HepG2 (cell line): ENCODE data around the gene SERPINB6. TPM values are rescaled to one million over a fixed set of nuclear protein-coding genes. Genes with fewer than 3 reads are reported as not detected.

Experiments
- ATAC-seq: fragments of 200-7000 bp; cut with Tn5 transposase; 3 replicates; pipeline ENCODE4 v1.9.1; 2020; ENCODE audit warnings: mild to moderate bottlenecking, moderate library complexity
- BruUV-seq: library from RNA; stranded (reverse); fragments of 400-500 nt; replicated peaks from 2 replicates; lab custom pipeline; 2021; lab: Mats Ljungman, UMichigan
- CTCF ChIA-PET: fragments of 300-600 bp; formaldehyde crosslinking; extraction: SDS; loops from one replicate; lab custom pipeline; 2021; ENCODE audit warnings: low total read pairs, inconsistent platforms, low intra/inter-chr PET ratio; lab: Yijun Ruan, JAX
- POLR2A ChIA-PET: fragments of 350-600 bp; sonication (Branson Sonifier 250); formaldehyde crosslinking; loops from one replicate; lab custom pipeline; 2020; ENCODE audit warnings: antibody characterized with exemption, inconsistent platforms; lab: Yijun Ruan, JAX
- DNase-seq: peaks from one replicate; pipeline ENCODE4 v3.0.0-alpha.2; 2015; ENCODE audit warnings: low spot score
- FAIRE-seq: peaks from 3 replicates; lab custom pipeline; 2011; peaks lifted over from hg19 to GRCh38; lab: Jason Lieb, UNC
- H2AFZ ChIP-seq: one replicate; pipeline ENCODE4 v1.6.1; 2011; ENCODE audit warnings: low read length, inconsistent platforms
- H3K27ac ChIP-seq: fragments of 300-600 bp; 3 replicates; pipeline ENCODE4 v1.8.0; 2011; ENCODE audit warnings: mixed run types, mild to moderate bottlenecking, mixed read lengths, low read length, inconsistent platforms; ENCODE audit not compliant: insufficient read depth; ENCODE audit errors: extremely low read length
- H3K27me3 ChIP-seq, 2 experiments: fragments of 200-600 bp in 1 of 2; 2 replicates in 1 of 2; 3 replicates in 1 of 2; pipeline versions ENCODE4 v1.6.0 to v1.8.0; 2011; ENCODE audit warnings: low read length in 2 of 2, mild to moderate bottlenecking in 2 of 2, moderate library complexity in 2 of 2, inconsistent platforms in 1 of 2; ENCODE audit not compliant: insufficient read depth in 2 of 2, control insufficient read depth in 1 of 2
- H3K36me3 ChIP-seq, 2 experiments: fragments of 200-600 bp in 1 of 2; replicated peaks in 1 of 2; 2 replicates in 1 of 2; 3 replicates in 1 of 2; pipeline versions ENCODE4 v1.5.1 to v1.8.0; 2011; ENCODE audit warnings: low read length in 2 of 2, inconsistent platforms in 1 of 2; ENCODE audit not compliant: insufficient read depth in 2 of 2, control insufficient read depth in 1 of 2
- H3K4me1 ChIP-seq: 2 replicates; pipeline ENCODE4 v1.5.1; 2012; ENCODE audit warnings: low read length, inconsistent platforms; ENCODE audit not compliant: insufficient read depth
- H3K4me2 ChIP-seq: 2 replicates; pipeline ENCODE4 v1.6.0; 2011; ENCODE audit warnings: low read depth, low read length, inconsistent platforms
- H3K4me3 ChIP-seq, 3 experiments: fragments of 200-600 bp in 1 of 3; sonication (generic), shearing (Covaris generic) in 1 of 3; replicated peaks in 1 of 3; 2 replicates each; pipeline ENCODE4 v1.5.1; 2011 to 2016; ENCODE audit warnings: low read length in 3 of 3, inconsistent platforms in 2 of 3, low read depth in 2 of 3, mild to moderate bottlenecking in 2 of 3, control low read depth in 1 of 3, mixed read lengths in 1 of 3; ENCODE audit not compliant: insufficient read depth in 1 of 3
- H3K79me2 ChIP-seq: one replicate; pipeline ENCODE4 v1.6.1; 2011; ENCODE audit warnings: low read length, inconsistent platforms; ENCODE audit not compliant: insufficient read depth
- H3K9ac ChIP-seq: 2 replicates; pipeline ENCODE4 v1.6.0; 2011; ENCODE audit warnings: mild to moderate bottlenecking, low read depth, low read length, inconsistent platforms; ENCODE audit not compliant: insufficient read depth
- H3K9me3 ChIP-seq: 2 replicates; pipeline ENCODE4 v1.5.1; 2012; ENCODE audit warnings: mild to moderate bottlenecking, low read length
- H4K20me1 ChIP-seq: 2 replicates; pipeline ENCODE4 v1.6.0; 2011; ENCODE audit warnings: inconsistent platforms, mild to moderate bottlenecking, low read length, moderate library complexity; ENCODE audit not compliant: insufficient read depth
- HNRNPLL ChIP-seq: fragments of 200-400 bp; formaldehyde crosslinking; IDR thresholded peaks from 2 replicates; pipeline ENCODE4 v1.6.1; 2017; ENCODE audit warnings: mild to moderate bottlenecking, low read depth, low read length; ENCODE audit not compliant: poor library complexity, severe bottlenecking
- ZNF263 ChIP-seq: sonication (generic); formaldehyde crosslinking; IDR thresholded peaks from 2 replicates; pipeline ENCODE4 v1.4.0; 2020; ENCODE audit warnings: missing genetic modification reagents
- ZNF597 ChIP-seq: sonication (generic); formaldehyde crosslinking; IDR thresholded peaks from 2 replicates; pipeline ENCODE4 v1.5.0; 2020; ENCODE audit warnings: missing genetic modification reagents
- WGBS: methylation state at CpG from one replicate; pipeline ENCODE4 v1.1.6; 2017; ENCODE audit warnings: low lambda C conversion rate; 5-methylcytosine and 5-hydroxymethylcytosine counted together
- in situ Hi-C: cut with HindIII; loops from 2 replicates; pipeline ENCODE4 v1.10.0; 2017; ENCODE audit warnings: low pct_unique_long_range_greater_than_20kb; ENCODE audit not compliant: extremely low pct_ligation_motif_present
- intact Hi-C: fragments of 100-400 bp; cut with micrococcal nuclease; formaldehyde crosslinking; loops from one replicate; pipeline ENCODE4 v1.10.0; 2022; ENCODE audit not compliant: unreplicated experiment
- polyA plus RNA-seq, 8 experiments: library from polyadenylated mRNA; depleted of rRNA in 3 of 8; stranded (reverse) in 7 of 8; unstranded in 1 of 8; fragments of >200 nt; fragmentation: Illumina TruSeq in 4 of 8; extraction: Trizol in 4 of 8; gene quantifications; 2 replicates each; pipeline versions ENCODE4 v1.2.1 to v1.2.3, GENCODE V29; 2011 to 2016; ENCODE audit warnings: low read depth in 4 of 8, missing spikeins in 1 of 8, mixed read lengths in 1 of 8; ENCODE audit not compliant: insufficient read depth in 1 of 8
- total RNA-seq, 5 experiments: library from RNA; depleted of rRNA; stranded (reverse); fragments of >200 nt; fragmentation: Illumina TruSeq; extraction: Trizol; gene quantifications; 2 replicates each; pipeline ENCODE4 v1.2.3, GENCODE V29; 2016; ENCODE audit warnings: low read depth in 1 of 5
- TF ChIP-seq, protein P1 (sequence below): sonication (generic); formaldehyde crosslinking; IDR thresholded peaks from 2 replicates; pipeline ENCODE4 v1.5.1; 2020; ENCODE audit warnings: mild to moderate bottlenecking, missing genetic modification reagents, moderate library complexity

SERPINB6 gene
- total and polyA plus RNA-seq, 2 of the 13 experiments (the other 11 are each of a cell fraction or from before 2014, with no cell fraction given): 38.2 to 61.3 TPM

DNA sequence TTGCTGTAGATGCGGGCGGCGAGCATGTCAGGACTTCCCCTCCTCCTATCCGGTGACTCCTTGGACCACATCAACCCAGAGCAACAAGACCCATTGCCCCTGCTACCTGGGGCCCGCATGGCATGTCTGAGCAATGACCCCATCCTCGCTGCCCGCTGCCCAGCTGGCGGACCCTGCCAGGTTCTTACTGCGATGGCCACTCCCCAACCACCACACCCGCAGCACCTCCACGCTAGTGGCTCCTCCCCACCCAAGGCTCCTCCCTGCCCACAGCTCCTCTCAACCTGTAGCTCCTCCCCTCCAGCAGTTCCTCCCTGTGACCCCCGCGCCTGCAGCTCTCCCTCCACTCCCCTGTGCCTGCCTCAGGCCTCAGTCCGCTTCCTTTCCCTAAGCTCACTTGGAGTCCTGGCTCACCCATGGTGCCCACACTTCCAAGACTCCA lies 50.7 kb downstream of the SERPINB6 start:
- in situ Hi-C loops: no loop called here
- H3K4me1 ChIP-seq: peaks cover 29% of the 10 kb centered on the region
- H3K79me2 ChIP-seq: no peaks in the 10 kb centered on the region
- H3K27me3 ChIP-seq: peaks cover 0 to 31% of the 10 kb centered on the region in 2 experiments; a peak in 3 of 5 replicates
- TF ChIP-seq ZNF597 (CRISPR knock-in tag): no peak
- peak; percentile 15 for TF ChIP-seq HNRNPLL
- TF ChIP-seq, protein P1, sequence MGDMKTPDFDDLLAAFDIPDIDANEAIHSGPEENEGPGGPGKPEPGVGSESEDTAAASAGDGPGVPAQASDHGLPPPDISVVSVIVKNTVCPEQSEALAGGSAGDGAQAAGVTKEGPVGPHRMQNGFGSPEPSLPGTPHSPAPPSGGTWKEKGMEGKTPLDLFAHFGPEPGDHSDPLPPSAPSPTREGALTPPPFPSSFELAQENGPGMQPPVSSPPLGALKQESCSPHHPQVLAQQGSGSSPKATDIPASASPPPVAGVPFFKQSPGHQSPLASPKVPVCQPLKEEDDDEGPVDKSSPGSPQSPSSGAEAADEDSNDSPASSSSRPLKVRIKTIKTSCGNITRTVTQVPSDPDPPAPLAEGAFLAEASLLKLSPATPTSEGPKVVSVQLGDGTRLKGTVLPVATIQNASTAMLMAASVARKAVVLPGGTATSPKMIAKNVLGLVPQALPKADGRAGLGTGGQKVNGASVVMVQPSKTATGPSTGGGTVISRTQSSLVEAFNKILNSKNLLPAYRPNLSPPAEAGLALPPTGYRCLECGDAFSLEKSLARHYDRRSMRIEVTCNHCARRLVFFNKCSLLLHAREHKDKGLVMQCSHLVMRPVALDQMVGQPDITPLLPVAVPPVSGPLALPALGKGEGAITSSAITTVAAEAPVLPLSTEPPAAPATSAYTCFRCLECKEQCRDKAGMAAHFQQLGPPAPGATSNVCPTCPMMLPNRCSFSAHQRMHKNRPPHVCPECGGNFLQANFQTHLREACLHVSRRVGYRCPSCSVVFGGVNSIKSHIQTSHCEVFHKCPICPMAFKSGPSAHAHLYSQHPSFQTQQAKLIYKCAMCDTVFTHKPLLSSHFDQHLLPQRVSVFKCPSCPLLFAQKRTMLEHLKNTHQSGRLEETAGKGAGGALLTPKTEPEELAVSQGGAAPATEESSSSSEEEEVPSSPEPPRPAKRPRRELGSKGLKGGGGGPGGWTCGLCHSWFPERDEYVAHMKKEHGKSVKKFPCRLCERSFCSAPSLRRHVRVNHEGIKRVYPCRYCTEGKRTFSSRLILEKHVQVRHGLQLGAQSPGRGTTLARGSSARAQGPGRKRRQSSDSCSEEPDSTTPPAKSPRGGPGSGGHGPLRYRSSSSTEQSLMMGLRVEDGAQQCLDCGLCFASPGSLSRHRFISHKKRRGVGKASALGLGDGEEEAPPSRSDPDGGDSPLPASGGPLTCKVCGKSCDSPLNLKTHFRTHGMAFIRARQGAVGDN (CRISPR knock-in tag): peak; percentile 16
- peak; percentile 73 for TF ChIP-seq ZNF263 (CRISPR knock-in tag)
- TF ChIP-seq, all 625 proteins: peak for 3
- ChIA-PET POLR2A (no interaction called here), CTCF (no interaction called here)
- Histone ChIP-seq H3K4me2 (peak overlapping the region; percentile 27; the same call in 1 of the 2 replicates), H2AFZ (no peak overlapping the region), H3K27ac (no peak overlapping the region), H3K9me3 (no peaks in the 10 kb centered on the region), H3K9ac (no peak overlapping the region), H4K20me1 (no peaks in the 10 kb centered on the region), H3K36me3 (no peaks in the 10 kb centered on the region), H3K4me3 (no peak overlapping the region)
- BruUV-seq: no TSS peak
- intact Hi-C loops: no loop called here
- FAIRE-seq (no peak), ATAC-seq (no peak; the same call in 2 of the 3 replicates), DNase-seq (no peak)
- WGBS: 77% methylated on average over 14 of the region's 14 CpGs
